GM21390 (cell line): ENCODE measurements around the gene TMEM92.
"Not testable (repeated sequence)": the region's sequence is repeated elsewhere in the genome, so short reads cannot be mapped to it uniquely, and the experiment has no call there.

Experiments used
- ATAC-seq: cut with Tn5 transposase; IDR thresholded peaks from one replicate; pipeline ENCODE4 v1.9.1; 2021; ENCODE audit not compliant: unreplicated experiment

TMEM92 gene

GRCh38 chr17:50275279-50275678, 1.0 kb downstream of the TMEM92 start:
- ATAC-seq: no peak

GRCh38 chr17:50276588-50277356, 2.5 kb downstream of the TMEM92 start:
- ATAC-seq: no peak

- no peak for ATAC-seq
These were observed 3.1 kb downstream of the TMEM92 start for GRCh38 chr17:50277357-50277754.

- no peak for ATAC-seq
These were observed 4.4 kb downstream of the TMEM92 start for GRCh38 chr17:50278526-50279180.

- ATAC-seq: no peak
These were observed 4.9 kb downstream of the TMEM92 start for GRCh38 chr17:50279181-50279526.

- ATAC-seq: no peak
These were observed 5.4 kb downstream of the TMEM92 start for GRCh38 chr17:50279639-50280038.

- no peak for ATAC-seq
These were observed 5.8 kb downstream of the TMEM92 start for GRCh38 chr17:50280068-50280467.

- ATAC-seq: no peak
These were observed 6.7 kb downstream of the TMEM92 start for GRCh38 chr17:50280801-50281441.

- no peak for ATAC-seq
These were observed 7.6 kb downstream of the TMEM92 start for GRCh38 chr17:50281739-50282401.

GRCh38 chr17:50283246-50283645, 9.0 kb downstream of the TMEM92 start:
- no peak for ATAC-seq

GRCh38 chr17:50283714-50284113, 9.4 kb downstream of the TMEM92 start:
- ATAC-seq: no peak

GRCh38 chr17:50285941-50286340, 11.7 kb downstream of the TMEM92 start:
- ATAC-seq: no peak

GRCh38 chr17:50287302-50287701, 13.0 kb downstream of the TMEM92 start:
- ATAC-seq: not testable (repeated sequence)

GRCh38 chr17:50288306-50288705, 14.0 kb downstream of the TMEM92 start:
- no peak for ATAC-seq

- ATAC-seq: no peak
These were observed 15.0 kb downstream of the TMEM92 start for GRCh38 chr17:50289278-50289677.

GRCh38 chr17:50289991-50290702, 15.9 kb downstream of the TMEM92 start:
- ATAC-seq: no peak

GRCh38 chr17:50290933-50291332, 16.7 kb downstream of the TMEM92 start:
- no peak for ATAC-seq

- no peak for ATAC-seq
These were observed 18.2 kb downstream of the TMEM92 start for GRCh38 chr17:50292465-50292864.

GRCh38 chr17:50295021-50295420, 20.8 kb downstream of the TMEM92 start:
- no peak for ATAC-seq

- no peak for ATAC-seq
These were observed 23.2 kb downstream of the TMEM92 start for GRCh38 chr17:50297407-50297865.

GRCh38 chr17:50298018-50298417, 23.8 kb downstream of the TMEM92 start:
- ATAC-seq: no peak
